GM12872 (cell line): ENCODE measurements around the gene SETD3.

Source experiments
- TF ChIP-seq, protein P1 (sequence below): IDR thresholded peaks from 3 replicates; pipeline ENCODE4 v1.5.1; 2011; ENCODE audit warnings: low read depth, mild to moderate bottlenecking, low read length, moderate library complexity; ENCODE audit not compliant: insufficient read depth

The SETD3 gene

DNA sequence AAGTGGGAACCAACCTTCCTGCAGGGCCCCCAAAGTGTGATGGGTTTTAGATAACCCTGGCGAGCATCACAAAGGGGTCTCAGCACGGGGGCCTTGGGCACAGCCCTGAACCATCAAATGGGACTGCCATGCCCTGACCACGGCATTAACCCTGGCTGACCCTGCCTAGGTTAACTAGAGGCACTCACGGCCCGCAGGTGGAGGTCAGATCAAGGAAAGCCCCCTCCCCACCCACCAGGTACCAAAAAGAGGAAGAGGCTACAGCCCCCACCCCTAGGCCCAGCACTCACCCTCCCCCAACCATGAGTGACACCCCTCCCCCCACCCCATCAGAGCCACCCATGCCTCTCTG lies 43.0 kb upstream of the SETD3 start:
- TF ChIP-seq, protein P1, sequence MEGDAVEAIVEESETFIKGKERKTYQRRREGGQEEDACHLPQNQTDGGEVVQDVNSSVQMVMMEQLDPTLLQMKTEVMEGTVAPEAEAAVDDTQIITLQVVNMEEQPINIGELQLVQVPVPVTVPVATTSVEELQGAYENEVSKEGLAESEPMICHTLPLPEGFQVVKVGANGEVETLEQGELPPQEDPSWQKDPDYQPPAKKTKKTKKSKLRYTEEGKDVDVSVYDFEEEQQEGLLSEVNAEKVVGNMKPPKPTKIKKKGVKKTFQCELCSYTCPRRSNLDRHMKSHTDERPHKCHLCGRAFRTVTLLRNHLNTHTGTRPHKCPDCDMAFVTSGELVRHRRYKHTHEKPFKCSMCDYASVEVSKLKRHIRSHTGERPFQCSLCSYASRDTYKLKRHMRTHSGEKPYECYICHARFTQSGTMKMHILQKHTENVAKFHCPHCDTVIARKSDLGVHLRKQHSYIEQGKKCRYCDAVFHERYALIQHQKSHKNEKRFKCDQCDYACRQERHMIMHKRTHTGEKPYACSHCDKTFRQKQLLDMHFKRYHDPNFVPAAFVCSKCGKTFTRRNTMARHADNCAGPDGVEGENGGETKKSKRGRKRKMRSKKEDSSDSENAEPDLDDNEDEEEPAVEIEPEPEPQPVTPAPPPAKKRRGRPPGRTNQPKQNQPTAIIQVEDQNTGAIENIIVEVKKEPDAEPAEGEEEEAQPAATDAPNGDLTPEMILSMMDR = no peak

DNA sequence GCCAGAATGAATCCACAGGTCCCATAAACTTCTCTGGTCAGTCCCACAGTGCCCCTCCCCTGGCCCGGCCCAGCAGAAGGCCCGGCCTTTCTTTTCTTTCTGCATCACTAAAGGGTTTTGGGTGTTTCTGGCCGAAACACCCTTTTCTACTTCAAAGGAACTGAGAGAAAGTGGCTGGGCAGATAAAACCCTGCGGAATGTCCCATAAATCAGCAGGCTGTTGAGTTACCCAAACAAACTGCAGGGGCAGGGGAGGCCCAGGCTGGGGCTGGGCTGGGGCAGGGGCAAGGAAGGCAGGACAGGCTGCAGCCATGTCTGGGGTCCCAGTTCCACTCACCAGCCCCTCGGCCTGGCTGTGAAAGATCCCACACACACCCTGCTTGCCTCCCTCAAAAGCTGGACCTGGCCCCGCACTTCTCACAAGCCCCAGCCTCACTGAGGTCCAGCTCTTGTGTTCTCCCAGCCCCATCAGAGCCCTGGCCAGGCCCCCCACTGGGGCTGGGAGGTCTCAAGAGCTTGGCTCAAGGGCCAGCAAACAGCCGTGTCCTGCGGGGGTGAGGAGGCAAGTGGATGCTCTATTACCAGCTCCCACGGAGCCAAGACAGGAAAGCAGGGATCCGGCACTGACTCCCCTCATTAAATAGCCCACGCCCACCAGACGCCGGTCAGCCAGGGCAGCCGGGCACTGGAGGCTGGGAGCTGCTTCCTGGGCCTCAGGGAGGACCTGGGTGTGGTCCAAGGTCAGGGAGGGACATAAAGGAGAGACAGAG lies 42.5 kb upstream of the SETD3 start:
- TF ChIP-seq, protein P1 = no peak

DNA sequence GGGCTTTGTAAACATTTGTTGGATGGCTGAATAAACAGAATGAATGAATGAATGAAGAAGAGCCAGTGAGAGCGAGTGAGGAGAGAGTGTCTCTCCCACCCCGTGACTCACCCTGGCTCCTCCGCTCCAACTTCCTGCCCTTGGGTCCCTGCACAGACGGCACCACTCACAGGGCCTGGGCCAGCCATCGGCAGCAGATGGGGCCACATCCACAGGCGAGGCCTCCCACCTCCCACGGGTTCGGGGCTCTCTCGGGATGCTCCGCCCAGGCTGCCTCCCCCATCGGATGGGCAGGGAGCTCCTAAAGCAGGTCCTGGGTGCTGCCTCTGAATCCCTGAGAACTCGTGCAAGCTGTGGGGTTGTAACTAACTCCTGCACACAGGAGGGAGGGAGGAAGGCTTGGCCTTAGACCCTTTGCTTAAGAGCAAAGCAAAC lies 41.8 kb upstream of the SETD3 start:
- TF ChIP-seq, protein P1 = no peak

DNA sequence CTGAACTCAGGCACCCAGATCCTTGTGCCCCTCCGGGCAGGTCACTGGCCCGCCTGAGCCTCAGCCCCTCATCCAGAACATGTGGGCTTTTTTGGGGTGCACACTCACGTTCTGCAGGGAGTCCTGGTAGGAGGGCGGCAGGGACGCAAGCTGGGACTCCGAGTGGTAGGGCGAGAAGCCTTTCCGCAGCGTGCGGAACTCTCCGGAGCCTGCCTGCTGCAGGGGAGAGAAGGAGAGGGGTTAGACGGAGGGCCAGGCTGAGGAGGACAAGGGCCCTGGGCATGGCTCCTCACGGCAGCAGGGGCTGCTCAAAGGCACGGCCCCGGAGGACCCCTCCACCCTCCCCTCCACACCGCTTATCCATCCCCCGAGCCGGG lies 41.4 kb upstream of the SETD3 start:
- TF ChIP-seq, protein P1 = no peak

DNA sequence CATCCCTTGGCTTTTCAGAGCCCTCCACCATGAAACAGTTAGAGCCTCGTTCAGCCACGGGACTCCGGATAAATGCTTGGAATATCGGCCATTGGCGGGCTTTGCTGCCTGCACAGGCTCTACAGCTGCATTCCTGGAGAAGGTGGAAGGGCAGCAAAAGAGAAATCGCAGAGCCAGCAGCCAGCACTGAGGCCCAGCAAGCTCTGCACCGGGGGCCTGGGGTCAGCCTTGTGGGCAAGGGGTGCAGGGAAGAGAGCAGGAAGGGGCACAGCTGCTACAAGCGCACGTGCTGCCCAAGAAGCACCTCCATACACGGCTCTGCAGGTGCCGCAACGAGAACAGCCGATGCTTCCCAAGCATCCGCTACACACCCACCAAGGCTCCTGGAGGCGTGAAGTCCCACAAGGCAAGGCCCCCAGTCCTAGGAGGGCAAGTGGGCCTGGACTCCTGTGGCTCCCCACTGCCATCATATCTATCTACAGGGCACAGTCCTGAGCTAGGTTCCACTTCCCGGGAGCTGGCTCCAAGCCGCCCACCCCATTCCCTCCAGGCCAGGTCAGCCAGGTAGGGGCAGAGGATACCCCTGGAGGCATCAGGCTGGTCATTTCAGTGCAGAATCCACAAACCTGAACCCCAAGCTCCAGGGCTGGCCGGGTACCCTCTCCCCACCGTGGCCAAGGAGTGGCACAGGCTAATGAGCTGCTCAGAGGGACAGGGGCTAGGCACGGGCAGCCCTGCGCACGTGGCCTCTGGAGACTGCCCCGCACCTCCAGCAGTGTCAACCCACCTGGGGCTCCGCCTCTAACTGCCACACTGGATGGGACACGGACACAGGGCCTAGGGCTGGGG lies 40.7 kb upstream of the SETD3 start:
- TF ChIP-seq, protein P1 = no peak

DNA sequence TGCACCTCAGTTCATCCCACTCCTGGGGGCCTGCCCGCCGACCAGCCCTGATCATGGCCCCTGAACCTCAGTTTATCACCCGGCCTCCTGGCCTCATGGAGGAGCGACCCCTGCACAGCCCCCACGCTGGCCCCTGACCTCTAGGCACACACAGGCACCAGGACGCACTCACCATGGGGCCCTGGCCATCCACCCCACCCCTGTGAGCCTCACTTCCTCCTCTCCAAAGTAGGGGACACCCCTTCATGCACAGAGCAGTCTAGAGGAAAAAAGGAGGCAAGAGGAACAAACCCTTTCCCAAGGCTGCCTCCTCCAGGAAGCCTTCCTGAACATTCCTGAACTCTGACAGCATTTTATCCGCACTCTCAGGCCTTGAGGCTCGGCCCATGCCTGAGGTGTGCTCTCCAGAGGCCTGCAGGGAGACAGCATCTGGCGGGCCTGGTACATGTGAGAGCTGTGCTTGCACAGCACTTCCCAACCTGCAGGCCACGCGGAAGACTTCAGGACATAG lies 40.0 kb upstream of the SETD3 start:
- TF ChIP-seq, protein P1 = no peak

DNA sequence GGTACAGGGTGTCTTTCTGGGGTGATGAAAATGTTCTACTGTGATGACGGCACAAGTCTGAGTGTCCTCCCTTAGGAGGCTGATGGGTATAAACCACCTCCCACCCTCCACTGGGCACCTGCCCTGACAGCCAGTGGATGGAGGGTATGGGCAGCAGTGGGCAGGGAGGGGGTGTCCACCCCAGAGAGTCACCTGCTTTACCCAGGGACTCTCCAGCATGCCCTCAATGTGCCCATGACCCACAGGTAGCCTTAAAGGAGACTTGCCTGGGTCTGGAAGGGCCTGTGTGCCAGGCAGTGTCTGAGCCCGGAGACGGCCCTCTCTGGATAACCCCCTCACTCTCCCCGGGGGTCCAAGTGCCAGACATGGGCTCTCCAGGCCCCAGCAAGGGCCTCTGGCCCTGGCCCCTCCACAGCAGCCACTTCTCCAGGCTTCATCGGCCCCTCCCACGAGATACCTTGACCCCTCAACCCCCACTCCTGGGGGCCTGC lies 39.3 kb upstream of the SETD3 start:
- TF ChIP-seq, protein P1 = no peak
